ENCODE results near the gene PTK6. TPM values are rescaled to one million over a fixed set of nuclear protein-coding genes. Genes with fewer than 3 reads are reported as not detected.

Gene PTK6
- total and polyA plus RNA-seq, 2 of the 13 experiments (the other 11 are each of a cell fraction or from before 2014, with no cell fraction given): 0.08 TPM; not detected in 1

DNA sequence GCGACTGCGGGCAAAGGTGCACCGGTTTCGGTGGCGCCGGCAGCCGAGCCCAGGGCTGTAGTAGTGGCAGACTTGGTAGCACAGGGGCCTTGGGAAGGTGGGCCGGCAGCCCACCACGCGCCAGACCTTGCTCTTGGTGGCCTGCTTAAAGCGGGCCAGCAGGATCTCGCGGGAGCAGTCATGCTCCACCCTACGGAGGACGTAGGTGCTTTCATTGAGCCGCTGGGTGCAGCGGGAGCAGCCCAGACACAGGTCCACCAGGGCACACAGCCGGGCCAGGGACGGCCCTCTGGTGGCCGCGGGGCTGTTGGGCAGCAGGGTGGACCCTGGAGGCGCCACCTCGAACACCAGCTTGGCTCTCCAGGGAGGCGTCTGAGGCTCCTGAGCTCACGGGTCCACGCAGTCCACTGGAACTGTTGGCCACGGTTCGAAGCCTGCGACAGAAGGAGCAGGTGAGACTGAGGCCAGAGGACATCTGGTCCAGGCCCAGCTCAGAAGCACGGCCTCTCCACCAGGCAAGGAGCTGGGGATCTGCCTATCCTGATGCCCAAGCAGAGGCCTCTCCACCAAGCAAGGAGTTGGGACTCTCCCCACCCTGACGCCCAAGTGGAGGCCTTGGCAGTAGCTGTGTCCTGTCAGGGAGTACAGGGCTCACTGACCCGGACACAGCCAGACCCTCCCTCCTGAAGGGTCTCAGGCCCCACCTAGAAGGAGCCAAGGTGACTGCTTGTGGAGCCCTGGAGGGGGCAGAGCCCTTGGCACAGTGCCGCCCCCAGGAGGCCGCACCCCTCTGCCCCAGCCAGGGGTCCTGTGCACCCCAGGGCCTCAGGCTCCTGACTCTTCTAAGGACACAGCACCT is 35.8 kb upstream of the PTK6 start (continued):
- TF ChIP-seq, protein P1, sequence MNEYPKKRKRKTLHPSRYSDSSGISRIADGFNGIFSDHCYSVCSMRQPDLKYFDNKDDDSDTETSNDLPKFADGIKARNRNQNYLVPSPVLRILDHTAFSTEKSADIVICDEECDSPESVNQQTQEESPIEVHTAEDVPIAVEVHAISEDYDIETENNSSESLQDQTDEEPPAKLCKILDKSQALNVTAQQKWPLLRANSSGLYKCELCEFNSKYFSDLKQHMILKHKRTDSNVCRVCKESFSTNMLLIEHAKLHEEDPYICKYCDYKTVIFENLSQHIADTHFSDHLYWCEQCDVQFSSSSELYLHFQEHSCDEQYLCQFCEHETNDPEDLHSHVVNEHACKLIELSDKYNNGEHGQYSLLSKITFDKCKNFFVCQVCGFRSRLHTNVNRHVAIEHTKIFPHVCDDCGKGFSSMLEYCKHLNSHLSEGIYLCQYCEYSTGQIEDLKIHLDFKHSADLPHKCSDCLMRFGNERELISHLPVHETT (CRISPR knock-in tag; conservative IDR thresholded peaks at IDR 0.05): 0 out of 2 replicates have a peak, but pooled peaks have one; percentile 57
- TF ChIP-seq ZNF468 (CRISPR knock-in tag; IDR thresholded peaks at IDR 0.05) (0 out of 2 replicates have a peak, but pooled peaks have one; percentile 64), ERF (CRISPR knock-in tag; IDR thresholded peaks at IDR 0.05) (peak; percentile 10; the same call in 1 of the 2 replicates), MXI1 (IDR thresholded peaks at IDR 0.05; ENCODE audit: borderline replicate concordance, low read depth, low read length) (0 out of 3 replicates have a peak, but pooled peaks have one; percentile 32), ZBTB38 (CRISPR knock-in tag; IDR thresholded peaks at IDR 0.05) (peak; percentile 97)
- TF ChIP-seq, protein P2, sequence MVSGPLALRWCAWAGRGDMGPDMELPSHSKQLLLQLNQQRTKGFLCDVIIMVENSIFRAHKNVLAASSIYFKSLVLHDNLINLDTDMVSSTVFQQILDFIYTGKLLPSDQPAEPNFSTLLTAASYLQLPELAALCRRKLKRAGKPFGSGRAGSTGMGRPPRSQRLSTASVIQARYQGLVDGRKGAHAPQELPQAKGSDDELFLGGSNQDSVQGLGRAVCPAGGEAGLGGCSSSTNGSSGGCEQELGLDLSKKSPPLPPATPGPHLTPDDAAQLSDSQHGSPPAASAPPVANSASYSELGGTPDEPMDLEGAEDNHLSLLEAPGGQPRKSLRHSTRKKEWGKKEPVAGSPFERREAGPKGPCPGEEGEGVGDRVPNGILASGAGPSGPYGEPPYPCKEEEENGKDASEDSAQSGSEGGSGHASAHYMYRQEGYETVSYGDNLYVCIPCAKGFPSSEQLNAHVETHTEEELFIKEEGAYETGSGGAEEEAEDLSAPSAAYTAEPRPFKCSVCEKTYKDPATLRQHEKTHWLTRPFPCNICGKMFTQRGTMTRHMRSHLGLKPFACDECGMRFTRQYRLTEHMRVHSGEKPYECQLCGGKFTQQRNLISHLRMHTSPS (CRISPR knock-in tag; IDR thresholded peaks at IDR 0.05; ENCODE audit: low read depth): peak; percentile 87
- TF ChIP-seq, protein P3, sequence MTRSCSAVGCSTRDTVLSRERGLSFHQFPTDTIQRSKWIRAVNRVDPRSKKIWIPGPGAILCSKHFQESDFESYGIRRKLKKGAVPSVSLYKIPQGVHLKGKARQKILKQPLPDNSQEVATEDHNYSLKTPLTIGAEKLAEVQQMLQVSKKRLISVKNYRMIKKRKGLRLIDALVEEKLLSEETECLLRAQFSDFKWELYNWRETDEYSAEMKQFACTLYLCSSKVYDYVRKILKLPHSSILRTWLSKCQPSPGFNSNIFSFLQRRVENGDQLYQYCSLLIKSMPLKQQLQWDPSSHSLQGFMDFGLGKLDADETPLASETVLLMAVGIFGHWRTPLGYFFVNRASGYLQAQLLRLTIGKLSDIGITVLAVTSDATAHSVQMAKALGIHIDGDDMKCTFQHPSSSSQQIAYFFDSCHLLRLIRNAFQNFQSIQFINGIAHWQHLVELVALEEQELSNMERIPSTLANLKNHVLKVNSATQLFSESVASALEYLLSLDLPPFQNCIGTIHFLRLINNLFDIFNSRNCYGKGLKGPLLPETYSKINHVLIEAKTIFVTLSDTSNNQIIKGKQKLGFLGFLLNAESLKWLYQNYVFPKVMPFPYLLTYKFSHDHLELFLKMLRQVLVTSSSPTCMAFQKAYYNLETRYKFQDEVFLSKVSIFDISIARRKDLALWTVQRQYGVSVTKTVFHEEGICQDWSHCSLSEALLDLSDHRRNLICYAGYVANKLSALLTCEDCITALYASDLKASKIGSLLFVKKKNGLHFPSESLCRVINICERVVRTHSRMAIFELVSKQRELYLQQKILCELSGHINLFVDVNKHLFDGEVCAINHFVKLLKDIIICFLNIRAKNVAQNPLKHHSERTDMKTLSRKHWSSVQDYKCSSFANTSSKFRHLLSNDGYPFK (CRISPR knock-in tag; IDR thresholded peaks at IDR 0.05; ENCODE audit: borderline replicate concordance): peak; percentile 62; the same call in 1 of the 2 replicates
- TF ChIP-seq, protein P4, sequence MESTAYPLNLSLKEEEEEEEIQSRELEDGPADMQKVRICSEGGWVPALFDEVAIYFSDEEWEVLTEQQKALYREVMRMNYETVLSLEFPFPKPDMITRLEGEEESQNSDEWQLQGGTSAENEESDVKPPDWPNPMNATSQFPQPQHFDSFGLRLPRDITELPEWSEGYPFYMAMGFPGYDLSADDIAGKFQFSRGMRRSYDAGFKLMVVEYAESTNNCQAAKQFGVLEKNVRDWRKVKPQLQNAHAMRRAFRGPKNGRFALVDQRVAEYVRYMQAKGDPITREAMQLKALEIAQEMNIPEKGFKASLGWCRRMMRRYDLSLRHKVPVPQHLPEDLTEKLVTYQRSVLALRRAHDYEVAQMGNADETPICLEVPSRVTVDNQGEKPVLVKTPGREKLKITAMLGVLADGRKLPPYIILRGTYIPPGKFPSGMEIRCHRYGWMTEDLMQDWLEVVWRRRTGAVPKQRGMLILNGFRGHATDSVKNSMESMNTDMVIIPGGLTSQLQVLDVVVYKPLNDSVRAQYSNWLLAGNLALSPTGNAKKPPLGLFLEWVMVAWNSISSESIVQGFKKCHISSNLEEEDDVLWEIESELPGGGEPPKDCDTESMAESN (CRISPR knock-in tag; conservative IDR thresholded peaks at IDR 0.05): no peak
- TF ChIP-seq, protein P5, sequence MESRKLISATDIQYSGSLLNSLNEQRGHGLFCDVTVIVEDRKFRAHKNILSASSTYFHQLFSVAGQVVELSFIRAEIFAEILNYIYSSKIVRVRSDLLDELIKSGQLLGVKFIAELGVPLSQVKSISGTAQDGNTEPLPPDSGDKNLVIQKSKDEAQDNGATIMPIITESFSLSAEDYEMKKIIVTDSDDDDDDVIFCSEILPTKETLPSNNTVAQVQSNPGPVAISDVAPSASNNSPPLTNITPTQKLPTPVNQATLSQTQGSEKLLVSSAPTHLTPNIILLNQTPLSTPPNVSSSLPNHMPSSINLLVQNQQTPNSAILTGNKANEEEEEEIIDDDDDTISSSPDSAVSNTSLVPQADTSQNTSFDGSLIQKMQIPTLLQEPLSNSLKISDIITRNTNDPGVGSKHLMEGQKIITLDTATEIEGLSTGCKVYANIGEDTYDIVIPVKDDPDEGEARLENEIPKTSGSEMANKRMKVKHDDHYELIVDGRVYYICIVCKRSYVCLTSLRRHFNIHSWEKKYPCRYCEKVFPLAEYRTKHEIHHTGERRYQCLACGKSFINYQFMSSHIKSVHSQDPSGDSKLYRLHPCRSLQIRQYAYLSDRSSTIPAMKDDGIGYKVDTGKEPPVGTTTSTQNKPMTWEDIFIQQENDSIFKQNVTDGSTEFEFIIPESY (CRISPR knock-in tag; IDR thresholded peaks at IDR 0.05): peak; percentile 100
- TF ChIP-seq, protein P6, sequence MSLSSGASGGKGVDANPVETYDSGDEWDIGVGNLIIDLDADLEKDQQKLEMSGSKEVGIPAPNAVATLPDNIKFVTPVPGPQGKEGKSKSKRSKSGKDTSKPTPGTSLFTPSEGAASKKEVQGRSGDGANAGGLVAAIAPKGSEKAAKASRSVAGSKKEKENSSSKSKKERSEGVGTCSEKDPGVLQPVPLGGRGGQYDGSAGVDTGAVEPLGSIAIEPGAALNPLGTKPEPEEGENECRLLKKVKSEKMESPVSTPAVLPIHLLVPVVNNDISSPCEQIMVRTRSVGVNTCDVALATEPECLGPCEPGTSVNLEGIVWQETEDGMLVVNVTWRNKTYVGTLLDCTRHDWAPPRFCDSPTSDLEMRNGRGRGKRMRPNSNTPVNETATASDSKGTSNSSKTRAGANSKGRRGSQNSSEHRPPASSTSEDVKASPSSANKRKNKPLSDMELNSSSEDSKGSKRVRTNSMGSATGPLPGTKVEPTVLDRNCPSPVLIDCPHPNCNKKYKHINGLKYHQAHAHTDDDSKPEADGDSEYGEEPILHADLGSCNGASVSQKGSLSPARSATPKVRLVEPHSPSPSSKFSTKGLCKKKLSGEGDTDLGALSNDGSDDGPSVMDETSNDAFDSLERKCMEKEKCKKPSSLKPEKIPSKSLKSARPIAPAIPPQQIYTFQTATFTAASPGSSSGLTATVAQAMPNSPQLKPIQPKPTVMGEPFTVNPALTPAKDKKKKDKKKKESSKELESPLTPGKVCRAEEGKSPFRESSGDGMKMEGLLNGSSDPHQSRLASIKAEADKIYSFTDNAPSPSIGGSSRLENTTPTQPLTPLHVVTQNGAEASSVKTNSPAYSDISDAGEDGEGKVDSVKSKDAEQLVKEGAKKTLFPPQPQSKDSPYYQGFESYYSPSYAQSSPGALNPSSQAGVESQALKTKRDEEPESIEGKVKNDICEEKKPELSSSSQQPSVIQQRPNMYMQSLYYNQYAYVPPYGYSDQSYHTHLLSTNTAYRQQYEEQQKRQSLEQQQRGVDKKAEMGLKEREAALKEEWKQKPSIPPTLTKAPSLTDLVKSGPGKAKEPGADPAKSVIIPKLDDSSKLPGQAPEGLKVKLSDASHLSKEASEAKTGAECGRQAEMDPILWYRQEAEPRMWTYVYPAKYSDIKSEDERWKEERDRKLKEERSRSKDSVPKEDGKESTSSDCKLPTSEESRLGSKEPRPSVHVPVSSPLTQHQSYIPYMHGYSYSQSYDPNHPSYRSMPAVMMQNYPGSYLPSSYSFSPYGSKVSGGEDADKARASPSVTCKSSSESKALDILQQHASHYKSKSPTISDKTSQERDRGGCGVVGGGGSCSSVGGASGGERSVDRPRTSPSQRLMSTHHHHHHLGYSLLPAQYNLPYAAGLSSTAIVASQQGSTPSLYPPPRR (CRISPR knock-in tag; IDR thresholded peaks at IDR 0.05; ENCODE audit: borderline replicate concordance): peak; percentile 21; the same call in 1 of the 2 replicates

Data from HepG2 (cell line).